NCI-H2196 treated with DMSO at 0.1 percent for 48 hours (cell line): ENCODE results near the gene LTBP1.

Experiments
- DNase-seq: peaks from one replicate; lab custom pipeline; 2025; ENCODE audit not compliant: unreplicated experiment; lab: John Stamatoyannopoulos, UW

Gene LTBP1

GRCh38 chr2:33247365-33247764 lies 300.6 kb downstream of the LTBP1 start:
- DNase-seq: no peak

- no peak for DNase-seq
These were observed 303.8 kb downstream of the LTBP1 start for GRCh38 chr2:33250417-33251029.

GRCh38 chr2:33256162-33256755 lies 309.5 kb downstream of the LTBP1 start:
- no peak for DNase-seq

GRCh38 chr2:33258387-33258786 lies 311.6 kb downstream of the LTBP1 start:
- no peak for DNase-seq

- no peak for DNase-seq
These were observed 315.3 kb downstream of the LTBP1 start for GRCh38 chr2:33262097-33262496.

GRCh38 chr2:33264766-33265165 lies 318.0 kb downstream of the LTBP1 start:
- no peak for DNase-seq

- no peak for DNase-seq
These were observed 319.0 kb downstream of the LTBP1 start for GRCh38 chr2:33265584-33266338.

GRCh38 chr2:33266467-33266866 lies 319.7 kb downstream of the LTBP1 start:
- DNase-seq: no peak

- DNase-seq: no peak
These were observed 320.3 kb downstream of the LTBP1 start for GRCh38 chr2:33267043-33267442.

- no peak for DNase-seq
These were observed 321.0 kb downstream of the LTBP1 start for GRCh38 chr2:33267756-33268155.

- DNase-seq: no peak
These were observed 321.6 kb downstream of the LTBP1 start for GRCh38 chr2:33268246-33268831.

- no peak for DNase-seq
These were observed 325.2 kb downstream of the LTBP1 start for GRCh38 chr2:33272001-33272400.

- DNase-seq: no peak
These were observed 326.7 kb downstream of the LTBP1 start for GRCh38 chr2:33273479-33273878.

- DNase-seq: no peak
These were observed 327.8 kb downstream of the LTBP1 start for GRCh38 chr2:33274524-33274923.

GRCh38 chr2:33275689-33276444 lies 329.1 kb downstream of the LTBP1 start:
- DNase-seq: no peak

GRCh38 chr2:33277002-33277426 lies 330.3 kb downstream of the LTBP1 start:
- DNase-seq: no peak

GRCh38 chr2:33278245-33278943 lies 331.6 kb downstream of the LTBP1 start:
- no peak for DNase-seq

GRCh38 chr2:33284287-33284686 lies 337.5 kb downstream of the LTBP1 start:
- DNase-seq: no peak

GRCh38 chr2:33287507-33288005 lies 340.8 kb downstream of the LTBP1 start:
- no peak for DNase-seq

GRCh38 chr2:33288011-33288410 lies 341.3 kb downstream of the LTBP1 start:
- DNase-seq: no peak
